ENCODE data around the gene OR4M1. TPM values are rescaled to one million over a fixed set of nuclear protein-coding genes. Genes with fewer than 3 reads are reported as not detected.
"Not testable (repeated sequence)": the region's sequence is repeated elsewhere in the genome, so short reads cannot be mapped to it uniquely, and the experiment has no call there.

OR4M1 gene
- total RNA-seq, 1 donor from 2014 or later, result not detected

DNA sequence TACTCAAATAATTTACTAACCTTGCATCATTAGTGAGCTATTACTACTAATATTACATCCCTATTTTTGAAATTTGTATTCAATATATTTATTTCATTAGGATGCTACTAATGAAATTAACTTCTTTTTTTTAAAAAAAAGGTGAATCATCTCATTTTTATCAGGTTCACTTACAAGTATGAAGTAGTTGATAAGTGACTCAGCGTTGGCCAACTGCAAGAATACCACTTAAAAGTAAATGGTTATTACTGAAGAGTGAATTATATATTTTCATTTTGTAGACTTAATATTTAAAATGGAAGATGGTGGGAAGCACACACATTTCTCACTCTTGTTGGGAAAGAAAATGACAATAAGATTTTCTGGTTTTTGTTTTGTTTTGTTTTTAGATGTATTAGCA lies 49.9 kb downstream of the OR4M1 start:
- DNase-seq (ENCODE audit: low spot score), result no peak

DNA sequence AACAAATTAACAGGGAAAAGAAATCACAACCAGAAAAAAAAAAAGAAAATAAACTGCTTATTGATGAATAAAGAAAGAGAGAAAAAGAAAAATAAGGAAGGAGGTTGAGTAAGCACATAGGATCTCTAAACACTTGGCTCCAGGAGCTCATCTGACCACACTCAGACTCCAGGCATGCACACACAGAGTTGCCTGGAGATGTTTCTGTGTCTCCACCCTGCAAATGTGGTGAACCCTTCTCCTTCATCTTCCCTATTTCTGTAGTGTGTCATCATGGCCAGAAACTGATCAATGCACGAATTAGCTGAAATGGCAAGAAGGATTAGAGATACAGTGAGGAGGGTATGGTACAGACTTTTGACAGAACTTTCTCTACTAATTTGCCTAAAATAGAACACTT lies 50.5 kb downstream of the OR4M1 start:
- no peak for DNase-seq (ENCODE audit: low spot score)

DNA sequence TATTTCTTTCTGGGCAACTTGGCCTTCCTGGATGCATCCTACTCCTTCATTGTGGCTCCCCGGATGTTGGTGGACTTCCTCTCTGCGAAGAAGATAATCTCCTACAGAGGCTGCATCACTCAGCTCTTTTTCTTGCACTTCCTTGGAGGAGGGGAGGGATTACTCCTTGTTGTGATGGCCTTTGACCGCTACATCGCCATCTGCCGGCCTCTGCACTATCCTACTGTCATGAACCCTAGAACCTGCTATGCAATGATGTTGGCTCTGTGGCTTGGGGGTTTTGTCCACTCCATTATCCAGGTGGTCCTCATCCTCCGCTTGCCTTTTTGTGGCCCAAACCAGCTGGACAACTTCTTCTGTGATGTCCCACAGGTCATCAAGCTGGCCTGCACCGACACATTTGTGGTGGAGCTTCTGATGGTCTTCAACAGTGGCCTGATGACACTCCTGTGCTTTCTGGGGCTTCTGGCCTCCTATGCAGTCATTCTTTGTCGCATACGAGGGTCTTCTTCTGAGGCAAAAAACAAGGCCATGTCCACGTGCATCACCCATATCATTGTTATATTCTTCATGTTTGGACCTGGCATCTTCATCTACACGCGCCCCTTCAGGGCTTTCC lies 54.4 kb downstream of the OR4M1 start:
- not testable (repeated sequence) for DNase-seq (ENCODE audit: low spot score)

DNA sequence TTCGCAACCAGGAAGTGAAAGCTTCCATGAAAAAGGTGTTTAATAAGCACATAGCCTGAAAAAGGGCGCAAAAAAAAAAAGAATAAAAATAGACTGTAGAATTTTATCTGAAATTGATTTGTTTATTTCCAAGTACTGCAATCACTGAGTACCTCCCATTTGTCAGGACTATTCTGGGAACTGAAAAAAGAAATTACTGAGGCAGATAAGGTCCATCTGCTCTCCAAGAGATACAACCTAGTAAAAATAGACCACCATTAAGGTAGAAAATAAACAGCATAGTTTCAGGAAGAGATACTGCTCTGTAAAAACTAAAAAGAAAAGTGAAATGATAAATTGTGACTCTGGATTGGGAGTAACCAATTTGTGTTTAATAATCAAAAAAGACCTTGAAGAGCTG lies 55.0 kb downstream of the OR4M1 start:
- no peak for DNase-seq (ENCODE audit: low spot score)

Other genes starting within 250 kb of the OR4M1 start
- gene OR11H2, start 59.6 kb upstream of the OR4M1 start, total RNA-seq, result not detected
- gene OR4Q3, start 29.9 kb upstream of the OR4M1 start, total RNA-seq, result not detected
- not detected for gene OR4N2, start 30.3 kb downstream of the OR4M1 start, total RNA-seq
- gene OR4K2, start 101.6 kb downstream of the OR4M1 start, total RNA-seq, result not detected
- not detected for gene OR4K5, start 147.1 kb downstream of the OR4M1 start, total RNA-seq
- gene OR4K1, start 157.4 kb downstream of the OR4M1 start, total RNA-seq, result not detected
- not detected for gene OR4K15, start 202.1 kb downstream of the OR4M1 start, total RNA-seq
- not detected for gene OR4Q2, start 228.7 kb downstream of the OR4M1 start, total RNA-seq
- gene OR4K14, start 245.8 kb downstream of the OR4M1 start, total RNA-seq, result not detected

Data from ureter (tissue), 1 donor.